ENCODE data around the gene CPNE5. TPM values are rescaled to one million over a fixed set of nuclear protein-coding genes. Genes with fewer than 3 reads are reported as not detected.

CPNE5 gene
- total and polyA plus RNA-seq, 8 donors: 0.19 to 1.5 (median 0.58) TPM

DNA sequence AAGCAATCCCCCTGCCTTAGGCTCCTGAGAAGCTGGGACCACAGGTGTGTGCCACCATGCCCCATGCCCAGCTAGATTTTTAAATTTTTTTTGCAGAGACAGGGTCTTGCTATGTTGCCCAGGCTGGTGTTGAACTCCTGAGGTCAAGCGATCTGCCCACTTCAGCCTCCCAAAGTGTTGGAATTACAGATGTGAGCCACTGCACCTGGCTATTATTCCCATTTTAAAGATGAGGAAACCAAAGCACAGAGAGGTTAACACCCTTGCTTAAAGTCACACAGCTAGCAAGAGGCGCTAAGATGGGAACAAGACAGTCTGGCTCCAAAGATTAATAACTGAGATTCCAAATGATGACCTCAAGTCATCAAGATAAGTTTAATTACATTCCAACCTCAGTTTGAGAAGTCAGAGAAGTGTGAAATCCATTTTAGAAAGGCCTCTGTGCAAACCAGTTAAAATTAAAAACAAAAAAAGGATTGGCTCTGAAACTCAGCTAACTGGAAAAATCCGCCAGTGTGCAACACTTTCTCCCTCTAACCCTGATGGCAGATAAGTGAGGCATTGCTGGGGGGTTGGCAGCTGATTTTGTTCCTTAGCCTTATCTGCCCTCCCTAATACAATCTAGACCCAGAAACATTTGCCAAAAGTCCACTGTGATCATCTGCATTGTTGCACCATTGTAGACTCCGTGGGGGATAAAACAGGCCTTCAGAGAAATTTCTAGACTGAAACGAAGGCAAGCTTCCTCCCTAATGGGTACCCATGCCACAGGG, 55.5 kb downstream of the CPNE5 start:
- H3K4me3 ChIP-seq: no peak overlapping the region
- H3K36me3 ChIP-seq: no peaks in the 10 kb centered on the region
- 46 to 57% methylated on average over 5 of the region's 5 CpGs for WGBS, 2 donors
- DNase-seq (no peak), ATAC-seq (peak in 1 of 4 donors; percentile 5), FAIRE-seq (no peak)
- peaks cover 0 to 21% (median 15%) of the 10 kb centered on the region in 3 donors for H3K4me1 ChIP-seq
- TF ChIP-seq, protein P1, sequence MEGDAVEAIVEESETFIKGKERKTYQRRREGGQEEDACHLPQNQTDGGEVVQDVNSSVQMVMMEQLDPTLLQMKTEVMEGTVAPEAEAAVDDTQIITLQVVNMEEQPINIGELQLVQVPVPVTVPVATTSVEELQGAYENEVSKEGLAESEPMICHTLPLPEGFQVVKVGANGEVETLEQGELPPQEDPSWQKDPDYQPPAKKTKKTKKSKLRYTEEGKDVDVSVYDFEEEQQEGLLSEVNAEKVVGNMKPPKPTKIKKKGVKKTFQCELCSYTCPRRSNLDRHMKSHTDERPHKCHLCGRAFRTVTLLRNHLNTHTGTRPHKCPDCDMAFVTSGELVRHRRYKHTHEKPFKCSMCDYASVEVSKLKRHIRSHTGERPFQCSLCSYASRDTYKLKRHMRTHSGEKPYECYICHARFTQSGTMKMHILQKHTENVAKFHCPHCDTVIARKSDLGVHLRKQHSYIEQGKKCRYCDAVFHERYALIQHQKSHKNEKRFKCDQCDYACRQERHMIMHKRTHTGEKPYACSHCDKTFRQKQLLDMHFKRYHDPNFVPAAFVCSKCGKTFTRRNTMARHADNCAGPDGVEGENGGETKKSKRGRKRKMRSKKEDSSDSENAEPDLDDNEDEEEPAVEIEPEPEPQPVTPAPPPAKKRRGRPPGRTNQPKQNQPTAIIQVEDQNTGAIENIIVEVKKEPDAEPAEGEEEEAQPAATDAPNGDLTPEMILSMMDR (IDR thresholded peaks at IDR 0.05): no peak
- H3K9me3 ChIP-seq: no peaks in the 10 kb centered on the region
- H3K27ac ChIP-seq: no peak overlapping the region
- intact Hi-C loops (cut with DNase I): no loop called here
- H3K27me3 ChIP-seq: no peaks in the 10 kb centered on the region

DNA sequence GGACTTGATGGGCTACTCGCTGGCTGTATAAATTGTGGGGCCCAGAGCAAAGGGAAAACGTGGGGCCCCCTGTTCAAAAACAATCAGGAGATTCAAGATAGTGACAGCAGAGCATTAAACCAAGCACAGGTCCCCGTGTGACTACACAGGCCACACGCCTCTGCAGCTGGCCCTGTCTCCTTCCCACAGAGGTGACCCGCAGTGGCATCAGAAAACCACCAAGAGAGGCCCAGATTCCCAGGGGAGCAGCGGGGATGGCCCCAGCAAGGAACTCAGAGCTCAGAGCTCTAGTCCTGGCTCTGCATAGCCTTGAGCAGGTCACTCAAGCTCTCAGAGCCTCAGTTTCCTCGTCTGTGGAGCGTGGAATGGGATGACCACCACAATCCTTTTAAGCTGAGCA, 57.6 kb downstream of the CPNE5 start:
- no peak for FAIRE-seq
- intact Hi-C loops (cut with DNase I): no loop called here
- no peaks in the 10 kb centered on the region for H3K36me3 ChIP-seq
- no peaks in the 10 kb centered on the region for H3K27me3 ChIP-seq
- ATAC-seq: no peak
- peak overlapping the region in 1 of 4 donors; percentile 46 for H3K27ac ChIP-seq
- peaks cover 0 to 21% (median 15%) of the 10 kb centered on the region in 3 donors for H3K4me1 ChIP-seq
- TF ChIP-seq, protein P1 (IDR thresholded peaks at IDR 0.05): no peak
- no peak overlapping the region for H3K4me3 ChIP-seq
- DNase-seq: no peak
- WGBS, 2 donors: 74 to 77% methylated on average over 8 of the region's 8 CpGs
- H3K9me3 ChIP-seq: no peaks in the 10 kb centered on the region

DNA sequence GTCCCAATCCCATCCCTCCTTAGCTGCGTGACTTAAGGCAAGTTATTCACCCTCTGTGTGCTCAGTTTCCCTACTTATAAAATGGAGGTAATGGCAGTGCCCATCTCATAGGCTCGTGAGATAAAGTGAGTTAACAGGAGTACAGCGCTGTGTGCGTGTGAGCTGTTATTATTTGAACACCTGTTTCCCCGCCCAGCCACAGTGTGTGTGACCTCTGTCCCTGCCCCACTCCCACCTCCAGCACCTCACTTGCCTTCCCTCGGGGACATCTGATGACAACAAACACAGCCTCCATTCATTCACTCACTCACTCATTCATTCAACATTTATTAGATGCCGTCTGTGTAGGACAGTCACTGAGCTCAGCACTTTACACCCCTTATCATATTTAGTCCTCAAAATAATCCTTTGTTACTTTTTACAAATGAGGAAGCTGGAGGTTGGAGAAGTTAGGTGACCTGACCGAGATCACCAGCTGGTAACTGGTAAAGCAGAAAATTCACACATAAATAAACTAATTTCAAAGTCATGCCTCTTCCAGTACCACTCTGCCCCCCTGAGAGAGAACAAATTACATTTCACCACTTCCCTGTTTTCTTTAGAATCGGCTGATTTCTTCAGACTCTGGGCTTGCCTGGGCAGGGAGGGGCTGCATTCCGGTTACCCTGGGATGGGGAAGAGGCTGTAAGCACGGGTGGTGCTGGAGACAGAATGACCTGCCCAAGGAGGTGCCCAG, 58.6 kb downstream of the CPNE5 start:
- 27 to 30% methylated on average over 11 of the region's 11 CpGs for WGBS, 2 donors
- Histone ChIP-seq H3K9me3 (no peaks in the 10 kb centered on the region), H3K27ac (peak overlapping the region; percentile 24 to 55 (median 50)), H3K4me1 (peaks cover 0 to 21% (median 15%) of the 10 kb centered on the region in 3 donors), H3K27me3 (no peaks in the 10 kb centered on the region), H3K4me3 (peak overlapping the region in 1 of 4 donors; percentile 0), H3K36me3 (no peaks in the 10 kb centered on the region)
- DNase-seq: peak in 5 of 6 donors; percentile 76 to 88 (median 85)
- ATAC-seq: peak; percentile 90 to 94 (median 92)
- intact Hi-C loops (cut with DNase I): no loop called here
- TF ChIP-seq, protein P1 (IDR thresholded peaks at IDR 0.05): no peak
- FAIRE-seq: no peak

DNA sequence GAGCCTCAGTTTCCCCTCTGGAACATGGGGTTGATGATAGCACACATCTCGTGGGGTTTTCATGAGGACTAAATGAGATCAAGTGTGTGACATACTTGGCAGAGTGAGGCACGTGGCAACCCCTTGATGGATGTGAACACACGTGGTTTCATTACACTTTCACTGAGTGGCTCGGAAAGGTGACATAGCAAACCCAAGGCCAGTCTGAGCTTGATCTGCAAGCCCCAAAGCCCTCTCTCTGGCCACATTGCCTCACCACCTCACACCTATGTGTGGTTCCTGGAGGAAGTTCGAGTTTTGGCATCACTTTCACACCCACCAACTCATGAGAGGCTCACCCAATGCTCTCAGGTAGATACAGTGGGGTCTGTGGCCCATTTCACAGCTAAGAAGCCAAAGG, 60.0 kb downstream of the CPNE5 start:
- Histone ChIP-seq H3K27ac (no peak overlapping the region), H3K4me3 (no peak overlapping the region), H3K9me3 (no peaks in the 10 kb centered on the region), H3K27me3 (no peaks in the 10 kb centered on the region), H3K4me1 (peaks cover 0 to 21% (median 15%) of the 10 kb centered on the region in 3 donors), H3K36me3 (no peaks in the 10 kb centered on the region)
- TF ChIP-seq, protein P1 (IDR thresholded peaks at IDR 0.05): no peak
- intact Hi-C loops (cut with DNase I): loop anchor here in 1 of 3 donors (10.0 kb wide), 1 partner anchor 426 kb away; no protein-coding TSS in a partner anchor
- 59 to 70% methylated on average over 5 of the region's 5 CpGs for WGBS, 2 donors
- DNase-seq (no peak), ATAC-seq (no peak), FAIRE-seq (no peak)

All from pancreas (tissue), 10 donors.